Activated naive CD4-positive, alpha-beta T cell treated with anti-CD3 and anti-CD28 coated beads, Interleukin-2, amount 10 ng/mL, durations not matched to agents 7 days and 5 days (primary cell): Measurements from ENCODE around the gene GOLPH3.
"Not testable (repeated sequence)": the region's sequence is repeated elsewhere in the genome, so short reads cannot be mapped to it uniquely, and the experiment has no call there.

Experiments used
- CTCF ChIA-PET: fragments of 350-600 bp; sonication (Branson Sonifier 250); formaldehyde crosslinking; loops from one replicate; lab custom pipeline; 2021; ENCODE audit warnings: antibody characterized with exemption; lab: Charles Lee
- DNase-seq: peaks from one replicate; pipeline ENCODE4 v3.0.0-alpha.2; 2020
- H3K27ac Mint-ChIP-seq: one replicate; pipeline ENCODE4 v1.8.0; 2021; ENCODE audit warnings: mild to moderate bottlenecking, moderate library complexity, mixed read lengths
- H3K27me3 Mint-ChIP-seq: one replicate; pipeline ENCODE4 v1.8.0; 2021; ENCODE audit warnings: mild to moderate bottlenecking, mixed read lengths
- H3K36me3 Mint-ChIP-seq: one replicate; pipeline ENCODE4 v1.8.0; 2021; ENCODE audit warnings: mixed read lengths
- H3K4me1 Mint-ChIP-seq: one replicate; pipeline ENCODE4 v1.8.0; 2021; ENCODE audit warnings: mixed read lengths
- H3K4me3 Mint-ChIP-seq: one replicate; pipeline ENCODE4 v1.8.0; 2021; ENCODE audit warnings: mild to moderate bottlenecking, moderate library complexity, mixed read lengths
- H3K9me3 Mint-ChIP-seq: one replicate; pipeline ENCODE4 v1.8.0; 2021; ENCODE audit warnings: mixed read lengths

The GOLPH3 gene

DNA sequence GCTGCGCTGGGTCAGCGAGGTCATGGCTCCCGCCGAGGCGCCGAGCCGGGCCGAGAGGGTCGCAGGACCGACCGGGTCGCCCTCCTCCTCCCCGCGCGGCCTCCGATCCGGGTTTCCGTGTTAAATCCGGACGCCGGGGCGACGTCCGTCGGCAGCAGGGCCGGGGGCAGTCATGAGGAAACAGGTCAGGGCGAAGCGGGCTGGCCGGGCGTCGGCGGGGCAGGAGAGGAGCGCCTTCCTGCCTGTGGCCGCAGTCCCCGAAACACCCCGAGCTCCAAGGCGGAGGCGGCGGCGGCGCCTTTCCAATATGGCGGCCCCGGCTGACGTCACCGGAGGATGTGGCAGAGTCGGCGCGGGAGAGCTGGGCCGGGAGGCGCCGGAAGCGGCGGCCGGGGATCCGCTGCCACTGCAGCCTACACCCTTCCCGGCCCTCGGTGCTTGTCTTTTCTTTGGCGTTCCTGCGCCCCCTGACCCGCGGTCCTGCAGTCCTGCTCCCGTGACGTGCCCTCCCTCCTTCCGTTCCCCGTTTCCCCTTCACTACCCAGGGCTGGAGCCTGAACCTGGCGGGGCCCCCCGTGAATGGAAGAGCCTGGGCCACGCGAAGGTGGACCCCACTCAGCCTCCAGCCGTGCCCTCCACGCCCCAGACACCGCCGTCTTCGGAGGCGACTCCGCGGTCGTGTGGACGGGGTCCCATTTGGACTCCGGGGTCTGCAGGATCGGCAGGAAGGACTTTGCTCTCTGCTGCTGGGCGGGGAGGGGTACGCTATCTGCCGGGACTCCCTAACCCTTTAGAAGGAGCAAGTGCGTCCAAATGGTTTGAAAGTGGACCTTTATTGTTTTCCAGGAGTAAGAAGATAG is at the start of gene GOLPH3:
GOLPH3 (minus strand) TSS at position 309 of the 860 bp plus-strand sequence; CDS start at position 24, 285 bp downstream.
- CTCF ChIA-PET = interaction anchor here (1.7 kb wide), 1 partner anchor 155 kb away, joined by 6 read pairs; no protein-coding TSS in a partner anchor
- Mint-ChIP-seq H3K4me1 (peaks cover 43% of the 10 kb centered on the region), H3K36me3 (peaks cover 36% of the 10 kb centered on the region), H3K4me3 (peak within 1 kb of the TSS; percentile 98), H3K9me3 (no peaks in the 10 kb centered on the region), H3K27ac (peak within 1 kb of the TSS; percentile 98), H3K27me3 (peaks cover 12% of the 10 kb centered on the region)
- DNase-seq = peak; percentile 95

DNA sequence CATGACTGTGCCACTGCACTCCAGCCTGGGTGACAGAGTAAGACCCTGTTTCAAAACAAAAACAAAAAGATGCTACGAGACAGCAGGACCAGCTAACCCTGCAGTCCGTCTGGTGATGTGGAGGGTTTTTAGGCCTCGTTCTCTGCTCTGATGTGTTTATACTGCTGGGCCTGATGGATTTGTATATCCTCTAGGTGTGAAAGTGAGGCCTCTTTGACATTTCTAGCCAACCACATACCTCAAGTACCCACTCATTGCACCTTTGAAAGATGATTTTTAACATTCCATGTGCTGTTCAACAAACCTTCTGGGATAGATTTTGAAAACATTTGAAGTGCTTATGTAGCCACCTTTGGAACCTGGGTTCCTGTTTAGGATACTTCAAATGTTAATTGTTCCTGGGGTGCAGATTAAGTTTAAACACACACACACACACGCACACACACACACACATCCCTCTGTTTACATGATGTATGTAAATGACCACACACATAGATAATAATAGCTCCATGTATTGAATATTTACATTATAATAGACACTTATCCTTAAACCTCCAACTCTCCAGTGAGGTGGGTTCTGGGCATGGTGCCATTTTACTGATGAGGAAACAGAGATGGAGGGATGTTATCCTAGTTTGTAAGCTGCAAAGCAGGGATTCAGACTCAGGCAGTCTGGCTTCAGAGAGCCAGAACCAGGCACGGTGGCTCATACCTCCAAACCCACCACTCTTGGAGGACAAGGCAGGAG is 48.8 kb upstream of the GOLPH3 start:
- no peak for DNase-seq
- CTCF ChIA-PET = interaction anchor here (1.0 kb wide), 1 partner anchor 107 kb away, joined by 3 read pairs; no protein-coding TSS in a partner anchor
- H3K36me3 Mint-ChIP-seq = peaks cover 5% of the 10 kb centered on the region
- H3K4me1 Mint-ChIP-seq = no peaks in the 10 kb centered on the region
- H3K4me3 Mint-ChIP-seq = no peak overlapping the region
- H3K9me3 Mint-ChIP-seq = no peaks in the 10 kb centered on the region
- no peaks in the 10 kb centered on the region for H3K27me3 Mint-ChIP-seq
- no peak overlapping the region for H3K27ac Mint-ChIP-seq

DNA sequence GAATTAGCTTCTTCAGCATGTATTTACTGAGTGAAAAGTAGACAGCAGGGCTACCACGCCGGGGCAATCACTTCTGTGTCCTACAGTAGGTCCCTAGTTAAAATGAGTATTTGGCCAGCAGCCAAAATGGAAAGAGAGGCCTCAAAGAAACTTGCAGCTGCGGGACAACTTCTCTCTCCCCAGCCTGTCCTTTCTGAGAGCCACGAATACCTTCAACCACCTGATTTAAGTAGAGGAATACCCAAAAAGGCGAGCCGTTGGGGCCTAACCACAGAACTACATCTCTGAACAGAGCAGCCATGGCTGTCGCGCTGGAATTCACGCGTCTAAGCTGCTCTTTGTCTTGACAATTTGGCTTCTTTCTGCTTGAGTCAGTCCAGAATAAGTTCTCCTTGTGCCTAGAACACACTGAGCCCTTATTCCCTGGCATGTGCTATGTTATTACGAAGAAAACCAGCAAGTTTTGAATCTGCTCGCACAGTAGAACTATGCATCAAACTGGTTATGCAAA is 43.8 kb upstream of the GOLPH3 start:
- CTCF ChIA-PET = no interaction called here
- Mint-ChIP-seq H3K4me1 (no peaks in the 10 kb centered on the region), H3K4me3 (no peak overlapping the region), H3K36me3 (no peaks in the 10 kb centered on the region), H3K27ac (no peak overlapping the region), H3K27me3 (no peaks in the 10 kb centered on the region), H3K9me3 (no peaks in the 10 kb centered on the region)
- DNase-seq = no peak

DNA sequence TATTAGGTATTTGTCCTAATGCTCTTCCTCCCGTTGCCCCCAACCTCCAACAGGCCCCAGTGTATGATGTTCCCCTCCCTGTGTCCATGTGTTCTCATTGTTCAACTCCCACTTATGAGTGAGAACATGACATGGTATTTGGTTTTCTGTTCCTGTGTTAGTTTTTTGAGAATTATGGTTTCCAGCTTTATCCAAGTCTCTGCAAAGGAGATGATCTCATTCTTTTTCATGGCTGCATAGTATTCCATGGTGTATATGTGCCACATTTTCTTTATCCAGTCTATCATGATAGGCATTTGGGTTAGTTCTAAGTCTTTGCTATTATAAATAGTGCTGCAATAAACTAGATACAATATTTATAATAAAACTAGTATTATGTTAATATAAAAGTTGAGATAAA is 40.2 kb upstream of the GOLPH3 start:
- H3K36me3 Mint-ChIP-seq, DNase-seq, H3K27me3 Mint-ChIP-seq, H3K9me3 Mint-ChIP-seq, H3K4me3 Mint-ChIP-seq, CTCF ChIA-PET: not testable (repeated sequence)
- peaks cover 15% of the 10 kb centered on the region for H3K4me1 Mint-ChIP-seq
- peak overlapping the region; percentile 21 for H3K27ac Mint-ChIP-seq

DNA sequence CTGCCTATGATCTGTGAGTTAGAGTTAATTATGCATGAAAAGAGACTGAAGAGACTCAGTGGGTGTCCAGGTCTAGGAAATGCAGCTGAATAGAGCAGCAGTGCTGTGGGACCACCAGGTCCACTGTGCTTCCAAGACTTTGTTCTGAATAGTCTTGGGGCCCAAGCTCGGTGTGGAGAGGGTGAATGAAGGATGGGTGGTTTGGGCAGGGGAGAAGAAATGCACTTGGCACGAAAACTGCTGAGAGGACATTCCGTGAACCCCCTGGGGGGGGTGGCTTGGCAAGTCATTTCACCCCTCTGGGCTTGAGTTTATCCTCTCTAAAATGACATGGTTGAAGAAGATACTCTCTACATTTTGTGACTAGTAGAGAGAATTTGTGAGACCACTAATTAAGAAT is 36.0 kb upstream of the GOLPH3 start:
- H3K27ac Mint-ChIP-seq = peak overlapping the region; percentile 96
- H3K9me3 Mint-ChIP-seq = peaks cover 2% of the 10 kb centered on the region
- H3K36me3 Mint-ChIP-seq = peaks cover 2% of the 10 kb centered on the region
- CTCF ChIA-PET = no interaction called here
- peaks cover 15% of the 10 kb centered on the region for H3K4me1 Mint-ChIP-seq
- DNase-seq = no peak
- no peaks in the 10 kb centered on the region for H3K27me3 Mint-ChIP-seq
- H3K4me3 Mint-ChIP-seq = no peak overlapping the region

DNA sequence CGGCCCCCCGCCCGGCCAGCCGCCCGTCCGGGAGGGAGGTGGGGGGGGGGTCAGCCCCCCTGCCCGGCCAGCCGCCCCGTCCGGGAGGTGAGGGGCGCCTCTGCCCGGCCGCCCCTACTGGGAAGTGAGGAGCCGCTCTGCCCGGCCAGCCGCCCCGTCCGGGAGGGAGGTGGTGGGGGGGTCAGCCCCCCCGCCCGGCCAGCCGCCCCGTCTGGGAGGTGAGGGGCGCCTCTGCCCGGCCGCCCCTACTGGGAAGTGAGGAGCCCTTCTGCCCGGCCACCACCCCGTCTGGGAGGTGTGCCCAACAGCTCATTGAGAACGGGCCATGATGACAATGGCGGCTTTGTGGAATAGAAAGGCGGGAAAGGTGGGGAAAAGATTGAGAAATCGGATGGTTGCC is 34.7 kb upstream of the GOLPH3 start:
- CTCF ChIA-PET, H3K9me3 Mint-ChIP-seq, H3K27me3 Mint-ChIP-seq, H3K36me3 Mint-ChIP-seq, DNase-seq, H3K4me3 Mint-ChIP-seq, H3K27ac Mint-ChIP-seq: not testable (repeated sequence)
- peaks cover 15% of the 10 kb centered on the region for H3K4me1 Mint-ChIP-seq

DNA sequence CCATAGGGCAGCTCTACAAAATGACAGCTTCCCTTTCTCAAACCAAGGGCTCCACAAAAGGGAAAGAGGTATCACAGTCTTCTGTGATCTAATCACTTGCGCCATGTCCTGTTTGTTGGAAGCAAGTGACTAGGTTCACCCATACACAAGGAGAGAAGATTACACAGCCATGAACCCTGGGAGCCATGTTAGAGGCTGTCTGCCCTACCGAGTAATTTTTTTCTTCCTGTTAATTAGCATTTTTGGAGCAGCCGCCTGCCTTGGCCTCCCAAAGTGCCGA is 33.2 kb upstream of the GOLPH3 start:
- peaks cover 2% of the 10 kb centered on the region for H3K9me3 Mint-ChIP-seq

DNA sequence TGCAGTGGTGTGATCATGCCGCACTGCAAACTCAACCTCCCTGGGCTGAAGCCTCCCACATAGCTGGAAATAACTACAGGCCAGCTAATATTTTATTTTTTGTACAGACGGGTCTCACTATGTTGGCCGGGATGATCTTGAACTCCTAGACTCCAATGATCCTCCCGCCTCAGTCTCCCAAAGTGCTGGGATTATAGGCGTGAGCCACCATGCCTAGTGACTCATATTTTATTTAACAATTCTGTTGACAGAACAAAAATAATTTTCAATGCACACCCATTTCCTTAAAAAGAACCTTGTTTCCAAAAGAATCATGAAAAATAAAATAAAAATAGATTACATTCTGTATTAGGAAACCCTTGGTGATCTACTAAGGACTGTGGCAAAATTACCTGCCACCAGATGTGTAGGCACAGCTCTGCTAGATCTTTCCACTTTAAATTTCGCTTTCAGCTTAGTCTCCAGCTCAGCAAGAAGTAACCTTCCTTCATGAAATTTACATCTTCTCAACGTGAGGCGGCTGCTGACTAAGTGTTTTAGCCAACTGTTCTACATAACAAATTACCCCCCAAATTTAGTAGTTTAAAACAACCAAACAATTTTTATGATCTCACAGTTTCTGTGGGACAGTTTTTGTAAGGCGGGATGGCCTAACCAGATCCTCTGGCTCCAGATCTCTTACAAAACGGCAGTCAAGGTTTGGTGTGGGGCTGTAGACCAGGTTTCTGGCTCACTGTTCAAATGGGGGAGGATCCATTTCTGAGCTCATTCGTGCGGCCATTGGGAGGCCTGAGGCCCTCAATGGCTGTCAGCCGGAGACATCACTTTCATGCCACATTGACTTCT is 32.6 kb upstream of the GOLPH3 start:
- Mint-ChIP-seq H3K9me3 (peaks cover 2% of the 10 kb centered on the region), H3K27me3 (peaks cover 9% of the 10 kb centered on the region), H3K36me3 (peaks cover 2% of the 10 kb centered on the region), H3K4me3 (no peak overlapping the region), H3K27ac (no peak overlapping the region), H3K4me1 (peaks cover 15% of the 10 kb centered on the region)
- DNase-seq = no peak
- CTCF ChIA-PET = no interaction called here

More for the DNA sequence above, 33.2 kb upstream of the GOLPH3 start:
- no peak overlapping the region for H3K4me3 Mint-ChIP-seq
- H3K36me3 Mint-ChIP-seq = peaks cover 2% of the 10 kb centered on the region
- DNase-seq = no peak
- no peak overlapping the region for H3K27ac Mint-ChIP-seq
- H3K27me3 Mint-ChIP-seq = peaks cover 9% of the 10 kb centered on the region
- CTCF ChIA-PET = no interaction called here
- H3K4me1 Mint-ChIP-seq = peaks cover 15% of the 10 kb centered on the region

DNA sequence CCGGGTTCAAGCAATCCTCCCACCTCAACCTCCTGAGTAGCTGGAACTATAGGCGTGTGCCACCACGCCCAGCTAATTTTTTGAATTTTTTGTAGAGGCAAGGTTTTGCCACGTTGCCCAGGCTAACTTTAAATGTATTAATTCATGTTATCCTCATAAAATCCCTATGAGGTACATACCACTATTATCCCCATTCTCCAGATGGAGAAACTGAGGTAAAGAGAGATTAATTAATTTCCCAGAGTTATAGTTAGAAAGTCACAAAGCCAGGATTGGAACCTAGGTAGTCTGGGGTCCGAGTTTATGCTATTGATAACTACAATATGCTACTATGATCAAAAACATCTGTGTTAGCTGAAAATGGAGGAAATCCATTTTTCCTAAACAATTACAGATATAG is 31.9 kb upstream of the GOLPH3 start:
- CTCF ChIA-PET = interaction anchor here (1.4 kb wide), 1 partner anchor 34 kb away, joined by 5 read pairs; no protein-coding TSS in a partner anchor
- H3K4me3 Mint-ChIP-seq = no peak overlapping the region
- H3K27me3 Mint-ChIP-seq = peaks cover 9% of the 10 kb centered on the region
- H3K4me1 Mint-ChIP-seq = peaks cover 11% of the 10 kb centered on the region
- H3K27ac Mint-ChIP-seq = no peak overlapping the region
- H3K9me3 Mint-ChIP-seq = peaks cover 2% of the 10 kb centered on the region
- H3K36me3 Mint-ChIP-seq = peaks cover 2% of the 10 kb centered on the region
- DNase-seq = no peak

DNA sequence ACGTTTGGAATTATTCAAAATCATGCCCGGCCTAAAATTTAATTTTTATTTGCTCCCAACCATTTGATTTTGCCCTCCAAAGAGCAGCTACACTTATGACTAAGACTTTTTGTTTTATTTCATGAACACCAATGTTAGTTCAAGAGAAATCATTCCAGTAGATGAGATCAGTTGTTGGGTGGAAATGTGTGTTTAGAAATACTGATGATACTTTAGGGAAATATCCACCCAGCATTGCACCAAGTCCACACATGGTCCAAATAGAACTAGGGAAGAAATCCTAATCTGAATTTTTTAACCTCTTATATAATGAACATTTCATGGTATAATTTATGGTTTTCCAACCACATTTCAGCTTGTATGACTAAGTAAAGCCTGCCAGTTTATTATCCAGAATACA is 28.3 kb upstream of the GOLPH3 start:
- no peak for DNase-seq
- Mint-ChIP-seq H3K4me1 (no peaks in the 10 kb centered on the region), H3K4me3 (no peak overlapping the region), H3K27me3 (peaks cover 13% of the 10 kb centered on the region), H3K36me3 (no peaks in the 10 kb centered on the region), H3K9me3 (no peaks in the 10 kb centered on the region), H3K27ac (no peak overlapping the region)
- CTCF ChIA-PET = interaction anchor here (0.6 kb wide), 1 partner anchor 107 kb away, joined by 3 read pairs; no protein-coding TSS in a partner anchor

DNA sequence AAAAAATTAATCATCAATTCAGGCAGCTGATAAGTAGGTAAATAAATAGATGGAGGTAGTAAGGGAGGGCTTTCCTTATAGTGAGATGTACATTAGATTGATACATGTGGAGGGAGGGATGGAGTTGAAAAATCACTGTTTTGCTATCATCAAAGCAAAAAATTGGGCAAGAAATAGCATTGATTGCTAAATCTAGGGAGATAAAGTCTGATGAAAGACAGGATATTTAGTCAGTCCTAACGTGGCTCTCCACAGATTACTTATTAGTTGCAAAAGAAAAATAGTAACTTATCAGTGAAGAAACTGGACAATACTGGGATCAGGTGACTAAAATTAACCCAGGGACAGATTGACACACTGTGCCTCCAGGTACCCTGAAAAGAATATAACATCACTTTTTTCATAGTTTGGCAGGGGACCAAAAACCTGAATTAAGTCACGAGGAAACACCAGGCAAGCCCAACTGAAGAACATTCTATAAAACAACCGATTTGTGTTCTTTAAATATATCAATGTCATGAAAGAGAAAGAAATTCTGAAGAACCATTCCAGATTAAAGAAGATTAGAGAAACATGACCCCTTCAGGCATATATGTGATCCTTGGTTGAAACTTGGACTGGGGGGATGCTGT is 27.1 kb upstream of the GOLPH3 start:
- no peak for DNase-seq
- Mint-ChIP-seq H3K4me1 (no peaks in the 10 kb centered on the region), H3K4me3 (no peak overlapping the region), H3K27ac (no peak overlapping the region), H3K9me3 (no peaks in the 10 kb centered on the region), H3K36me3 (no peaks in the 10 kb centered on the region), H3K27me3 (peaks cover 20% of the 10 kb centered on the region)
- CTCF ChIA-PET = interaction anchor here (0.6 kb wide), 1 partner anchor 106 kb away, joined by 3 read pairs; no protein-coding TSS in a partner anchor

DNA sequence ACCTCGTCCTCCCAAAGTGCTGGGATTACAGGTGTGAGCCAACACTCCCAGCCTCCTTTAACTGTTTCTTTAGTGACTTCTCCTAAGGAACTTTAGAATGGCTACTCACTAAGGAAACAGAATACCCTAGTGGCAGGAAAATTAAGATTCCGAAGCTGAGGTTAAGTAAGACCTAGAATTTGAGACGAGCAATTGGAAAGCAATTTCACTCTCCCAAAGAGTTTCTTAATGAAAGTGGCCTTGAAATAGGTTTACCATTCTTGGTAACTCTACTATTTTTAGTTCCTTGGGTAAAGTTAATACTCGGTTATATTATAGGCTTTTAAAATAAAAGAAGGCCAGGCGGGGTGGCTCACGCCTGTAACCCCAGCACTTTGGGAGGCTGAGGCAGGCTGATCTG is 22.9 kb upstream of the GOLPH3 start:
- H3K4me1 Mint-ChIP-seq = no peaks in the 10 kb centered on the region
- H3K9me3 Mint-ChIP-seq = no peaks in the 10 kb centered on the region
- H3K4me3 Mint-ChIP-seq = no peak overlapping the region
- DNase-seq = no peak
- CTCF ChIA-PET = interaction anchor here (0.6 kb wide), 1 partner anchor 212 kb away, joined by 4 read pairs; no protein-coding TSS in a partner anchor
- peaks cover 34% of the 10 kb centered on the region for H3K27me3 Mint-ChIP-seq
- no peak overlapping the region for H3K27ac Mint-ChIP-seq
- H3K36me3 Mint-ChIP-seq = no peaks in the 10 kb centered on the region

DNA sequence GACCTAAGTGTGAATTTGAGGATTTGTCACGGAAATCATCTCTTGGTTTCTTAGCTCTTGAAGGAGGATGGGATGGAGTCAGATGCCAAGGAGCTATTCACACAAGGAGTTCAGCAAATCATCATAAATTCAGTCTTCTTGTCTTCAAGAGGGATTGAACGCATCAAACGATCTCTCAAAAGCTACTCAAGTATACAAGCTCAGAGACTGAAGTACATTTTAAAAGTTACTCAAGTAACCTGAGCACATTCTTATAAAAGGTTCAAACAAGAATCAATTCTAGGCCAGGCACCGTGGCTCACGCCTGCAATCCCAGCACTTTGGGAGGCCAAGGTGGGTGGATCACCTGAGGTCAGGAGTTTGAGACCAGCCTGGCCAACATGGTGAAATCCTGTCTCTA is 21.1 kb upstream of the GOLPH3 start:
- Mint-ChIP-seq H3K9me3 (no peaks in the 10 kb centered on the region), H3K27ac (no peak overlapping the region), H3K4me1 (no peaks in the 10 kb centered on the region), H3K27me3 (peaks cover 34% of the 10 kb centered on the region), H3K4me3 (no peak overlapping the region), H3K36me3 (no peaks in the 10 kb centered on the region)
- CTCF ChIA-PET = no interaction called here
- no peak for DNase-seq
